GM06990 (cell line): ENCODE data around the gene SPNS2.

ENCODE experiments used
- DNase-seq: peaks from one replicate; pipeline ENCODE4 v3.0.0-alpha.2; 2011; ENCODE audit not compliant: insufficient read length; ENCODE audit errors: extremely low read depth
- H3K27me3 ChIP-seq: replicated peaks from 2 replicates; pipeline ENCODE4 v1.6.0; 2011; ENCODE audit warnings: low read length; ENCODE audit not compliant: control insufficient read depth, insufficient read depth
- H3K36me3 ChIP-seq: 2 replicates; pipeline ENCODE4 v1.5.1; 2011; ENCODE audit warnings: low read length; ENCODE audit not compliant: control insufficient read depth, insufficient read depth
- H3K4me3 ChIP-seq: replicated peaks from 2 replicates; pipeline ENCODE4 v1.5.1; 2011; ENCODE audit warnings: low read depth, mild to moderate bottlenecking, control low read depth, low read length
- CTCF ChIP-seq: IDR thresholded peaks from 2 replicates; pipeline ENCODE4 v1.5.1; 2011; ENCODE audit warnings: low read length, control low read depth, mild to moderate bottlenecking, inconsistent platforms; ENCODE audit not compliant: insufficient read depth, poor library complexity, severe bottlenecking

Gene SPNS2

GRCh38 chr17:4544951-4545216, 46.2 kb downstream of the SPNS2 start:
- DNase-seq = no peak
- no peak for TF ChIP-seq CTCF
- H3K27me3 ChIP-seq = no peaks in the 10 kb centered on the region
- peaks cover 55% of the 10 kb centered on the region for H3K36me3 ChIP-seq
- no peak overlapping the region for H3K4me3 ChIP-seq

- DNase-seq = peak; percentile 8
- Histone ChIP-seq H3K27me3 (no peaks in the 10 kb centered on the region), H3K4me3 (no peak overlapping the region), H3K36me3 (peaks cover 55% of the 10 kb centered on the region)
- TF ChIP-seq CTCF = no peak
Observed at GRCh38 chr17:4545217-4545951, 46.7 kb downstream of the SPNS2 start.

- no peaks in the 10 kb centered on the region for H3K27me3 ChIP-seq
- H3K4me3 ChIP-seq = no peak overlapping the region
- H3K36me3 ChIP-seq = peaks cover 53% of the 10 kb centered on the region
- TF ChIP-seq CTCF = no peak
- no peak for DNase-seq
Observed at GRCh38 chr17:4547118-4547906, 48.6 kb downstream of the SPNS2 start.

GRCh38 chr17:4548061-4548461, 49.4 kb downstream of the SPNS2 start:
- DNase-seq = peak; percentile 7
- Histone ChIP-seq H3K27me3 (no peaks in the 10 kb centered on the region), H3K4me3 (no peak overlapping the region), H3K36me3 (peaks cover 49% of the 10 kb centered on the region)
- TF ChIP-seq CTCF = no peak

- TF ChIP-seq CTCF = no peak
- no peak overlapping the region for H3K4me3 ChIP-seq
- peak; percentile 10 for DNase-seq
- H3K27me3 ChIP-seq = no peaks in the 10 kb centered on the region
- H3K36me3 ChIP-seq = peaks cover 52% of the 10 kb centered on the region
Observed at GRCh38 chr17:4548721-4549531, 50.2 kb downstream of the SPNS2 start.
